Endothelial cell of umbilical vein (primary cell): ENCODE results near the gene FAM229A. TPM values are rescaled to one million over a fixed set of nuclear protein-coding genes. Genes with fewer than 3 reads are reported as not detected.

ENCODE experiments used
- BruUV-seq: library from RNA; stranded (reverse); fragments of 400-500 nt; replicated peaks from 2 replicates; lab custom pipeline; 2021; lab: Mats Ljungman, UMichigan
- CTCF ChIA-PET: fragments of 300-600, 350-600 bp; sonication (Branson Sonifier 250); formaldehyde crosslinking; loops from one replicate; lab custom pipeline; 2021; ENCODE audit warnings: antibody characterized with exemption, inconsistent platforms; lab: Charles Lee
- POLR2A ChIA-PET: fragments of 300-600, 350-600 bp; sonication (Branson Sonifier 250); formaldehyde crosslinking; loops from one replicate; lab custom pipeline; 2021; ENCODE audit warnings: antibody characterized with exemption, inconsistent platforms; lab: Charles Lee
- DNase-seq: peaks from one replicate; pipeline ENCODE4 v3.0.0-alpha.2; 2011; ENCODE audit warnings: low read depth, low spot score
- FAIRE-seq: peaks from 2 replicates; lab custom pipeline; 2011; peaks lifted over from hg19 to GRCh38; lab: Jason Lieb, UNC
- H2AFZ ChIP-seq: 2 replicates; pipeline ENCODE4 v1.6.0; 2012; ENCODE audit warnings: low read depth, low read length, control low read depth, inconsistent platforms
- H3K27ac ChIP-seq: 2 replicates; pipeline ENCODE4 v1.5.1; 2011; ENCODE audit warnings: low read depth, mild to moderate bottlenecking, control low read depth, low read length, moderate library complexity; ENCODE audit not compliant: insufficient read depth
- H3K27me3 ChIP-seq, 2 experiments: 2 replicates each; pipeline versions ENCODE4 v1.6.0 to v1.6.1; 2011; ENCODE audit warnings: low read length in 2 of 2, mixed read lengths in 1 of 2; ENCODE audit not compliant: control insufficient read depth in 2 of 2, insufficient read depth in 2 of 2
- H3K36me3 ChIP-seq, 2 experiments: 2 replicates in 1 of 2; 3 replicates in 1 of 2; pipeline ENCODE4 v1.5.1; 2011; ENCODE audit warnings: low read length in 2 of 2, mild to moderate bottlenecking in 1 of 2, moderate library complexity in 1 of 2; ENCODE audit not compliant: control insufficient read depth in 2 of 2, insufficient read depth in 2 of 2; ENCODE audit errors: extremely low read depth in 1 of 2
- H3K4me1 ChIP-seq: 3 replicates; pipeline ENCODE4 v1.5.1; 2011; ENCODE audit warnings: mild to moderate bottlenecking, low read length; ENCODE audit not compliant: control insufficient read depth, insufficient read depth; ENCODE audit errors: extremely low read depth
- H3K4me2 ChIP-seq: 2 replicates; pipeline ENCODE4 v1.6.1; 2011; ENCODE audit warnings: low read length, control low read depth, mixed read lengths; ENCODE audit not compliant: insufficient read depth
- H3K4me3 ChIP-seq, 3 experiments: fragments of 200-600 bp in 1 of 3; sonication (generic), shearing (Covaris generic) in 1 of 3; replicated peaks in 1 of 3; 2 replicates each; pipeline ENCODE4 v1.5.1; 2011 to 2016; ENCODE audit warnings: control low read depth in 3 of 3, low read length in 3 of 3, mild to moderate bottlenecking in 2 of 3, inconsistent platforms in 1 of 3, low read depth in 1 of 3, moderate library complexity in 1 of 3; ENCODE audit not compliant: insufficient read depth in 1 of 3
- H3K79me2 ChIP-seq: 2 replicates; pipeline ENCODE4 v1.6.0; 2012; ENCODE audit warnings: low read length, inconsistent platforms; ENCODE audit not compliant: control insufficient read depth, insufficient read depth
- H3K9ac ChIP-seq: replicated peaks from 2 replicates; pipeline ENCODE3; 2011; ENCODE audit warnings: low read length, control low read depth; ENCODE audit not compliant: insufficient read depth; ENCODE audit errors: extremely low read depth
- H3K9me1 ChIP-seq: replicated peaks from 3 replicates; pipeline ENCODE4 v1.6.0; 2011; ENCODE audit warnings: mild to moderate bottlenecking, low read length; ENCODE audit not compliant: control insufficient read depth, insufficient read depth; ENCODE audit errors: extremely low read depth
- H3K9me3 ChIP-seq: replicated peaks from 2 replicates; pipeline ENCODE4 v1.5.1; 2012; ENCODE audit warnings: low read length, inconsistent platforms; ENCODE audit not compliant: control insufficient read depth, insufficient read depth
- H4K20me1 ChIP-seq: replicated peaks from 2 replicates; pipeline ENCODE3; 2011; ENCODE audit warnings: mild to moderate bottlenecking, low read length; ENCODE audit not compliant: control insufficient read depth, insufficient read depth; ENCODE audit errors: extremely low read depth
- EZH2 ChIP-seq: IDR thresholded peaks from 2 replicates; pipeline ENCODE4 v1.6.1; 2012; ENCODE audit warnings: borderline replicate concordance, low read depth, mild to moderate bottlenecking, moderate library complexity, low read length, inconsistent platforms; ENCODE audit not compliant: severe bottlenecking
- FOS ChIP-seq: IDR thresholded peaks from 2 replicates; pipeline ENCODE4 v1.6.1; 2011; ENCODE audit warnings: mild to moderate bottlenecking, low read length, moderate library complexity, borderline replicate concordance; ENCODE audit not compliant: insufficient read depth
- GATA2 ChIP-seq: IDR thresholded peaks from 2 replicates; pipeline ENCODE4 v1.7.0; 2011; ENCODE audit warnings: low read depth, mild to moderate bottlenecking, moderate library complexity, mixed read lengths, low read length; ENCODE audit not compliant: insufficient read length, insufficient read depth
- JUN ChIP-seq: IDR thresholded peaks from 2 replicates; pipeline ENCODE4 v1.6.1; 2011; ENCODE audit warnings: borderline replicate concordance, low read depth; ENCODE audit not compliant: insufficient read length, insufficient read depth
- MYC ChIP-seq: IDR thresholded peaks from one replicate; pipeline ENCODE4 v1.6.1; 2011; ENCODE audit warnings: mild to moderate bottlenecking, low read depth, low read length
- POLR2A ChIP-seq: IDR thresholded peaks from 2 replicates; pipeline ENCODE4 v1.6.1; 2012; ENCODE audit warnings: low read depth, mild to moderate bottlenecking, control low read depth, low read length
- POLR2AphosphoS5 ChIP-seq: IDR thresholded peaks from 2 replicates; pipeline ENCODE4 v1.6.1; 2012; ENCODE audit warnings: low read depth, mild to moderate bottlenecking, control low read depth, low read length, moderate library complexity; ENCODE audit not compliant: insufficient read depth
- dilution Hi-C: fragments of 300-500 bp; cut with MboI; formaldehyde crosslinking; loops from one replicate; pipeline ENCODE4 v1.15.0; 2019; ENCODE audit warnings: low sequenced_read_pairs; ENCODE audit not compliant: extremely low pct_ligation_motif_present
- intact Hi-C: fragments of 100-400 bp; cut with micrococcal nuclease; formaldehyde crosslinking; loops from one replicate; pipeline ENCODE4 v1.10.0; 2022
- polyA plus RNA-seq, 4 experiments: library from polyadenylated mRNA; depleted of rRNA in 3 of 4; stranded (reverse) in 3 of 4; unstranded in 1 of 4; fragments of >200 nt; gene quantifications; 2 replicates each; pipeline versions ENCODE4 v1.2.1 to v1.2.3, GENCODE V29; 2011 to 2012; ENCODE audit warnings: missing spikeins in 1 of 4
- total RNA-seq: library from RNA; stranded (reverse); gene quantifications from 2 replicates; pipeline ENCODE4 v1.2.3, GENCODE V29; 2021
- TF ChIP-seq, protein P1 (sequence below): IDR thresholded peaks from 2 replicates; pipeline ENCODE4 v1.6.1; 2011; ENCODE audit not compliant: insufficient read depth, insufficient read length
- TF ChIP-seq, protein P2 (sequence below), 2 donors: IDR thresholded peaks; 1 replicate in 1 of 2; 2 replicates in 1 of 2; pipeline ENCODE4 v1.5.1; 2011; ENCODE audit warnings: low read length in 2 of 2, mild to moderate bottlenecking in 2 of 2, moderate library complexity in 2 of 2, control low read depth in 1 of 2, inconsistent platforms in 1 of 2, low read depth in 1 of 2; ENCODE audit not compliant: insufficient read depth in 1 of 2; ENCODE audit errors: extremely low read depth in 1 of 2

FAM229A gene
- total and polyA plus RNA-seq, 2 donors (not counting 3 experiments of a cell fraction or from before 2014, with no cell fraction given): 8.9 to 11.6 TPM

DNA sequence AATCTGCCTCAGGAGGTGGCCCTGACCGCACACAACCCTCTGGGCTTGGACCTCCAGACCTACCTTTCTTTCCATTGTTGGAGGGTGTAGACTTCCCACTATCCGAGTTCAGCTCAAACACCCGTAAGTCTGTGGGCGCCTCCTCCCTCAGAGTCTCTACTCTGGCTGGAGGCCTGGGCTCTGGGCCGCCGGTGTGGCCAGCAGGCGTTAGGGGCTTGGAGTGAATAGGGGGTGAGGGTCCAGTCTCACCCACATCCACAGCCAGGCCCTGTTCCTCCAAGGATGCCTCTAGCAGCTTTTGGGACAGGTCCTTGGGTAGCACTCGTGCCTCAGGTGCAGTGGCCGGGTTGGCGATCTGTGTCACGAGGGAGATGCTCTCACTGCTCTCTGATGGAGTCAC is 13.9 kb upstream of the FAM229A start:
- no peak for TF ChIP-seq JUN
- no peak for TF ChIP-seq POLR2A
- no peak for TF ChIP-seq GATA2
- TF ChIP-seq, protein P1, sequence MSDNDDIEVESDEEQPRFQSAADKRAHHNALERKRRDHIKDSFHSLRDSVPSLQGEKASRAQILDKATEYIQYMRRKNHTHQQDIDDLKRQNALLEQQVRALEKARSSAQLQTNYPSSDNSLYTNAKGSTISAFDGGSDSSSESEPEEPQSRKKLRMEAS: no peak
- TF ChIP-seq MYC: no peak
- TF ChIP-seq POLR2AphosphoS5: no peak
- no peak for TF ChIP-seq FOS
- Histone ChIP-seq H3K4me2 (no peak overlapping the region), H3K9ac (no peak overlapping the region), H3K4me3 (no peak overlapping the region), H3K27ac (no peak overlapping the region), H2AFZ (no peak overlapping the region), H3K9me3 (no peaks in the 10 kb centered on the region), H3K9me1 (no peaks in the 10 kb centered on the region), H3K4me1 (no peaks in the 10 kb centered on the region), H4K20me1 (no peaks in the 10 kb centered on the region), H3K79me2 (no peaks in the 10 kb centered on the region), H3K36me3 (peaks cover 27 to 60% of the 10 kb centered on the region in 2 experiments), H3K27me3 (no peaks in the 10 kb centered on the region)
- dilution Hi-C loops: no loop called here
- intact Hi-C loops: no loop called here
- DNase-seq (no peak), FAIRE-seq (no peak)
- no TSS peak for BruUV-seq
- ChIA-PET CTCF (interaction anchor here (1.6 kb wide), 1 partner anchor 161 kb away, joined by 8 read pairs; no protein-coding TSS in a partner anchor), POLR2A (interaction anchor here (0.7 to 1.1 kb wide), 2 partner anchors 40 to 197 kb away, joined by 4 read pairs; partner anchors contain the start of genes MARCKSL1 and TXLNA)

DNA sequence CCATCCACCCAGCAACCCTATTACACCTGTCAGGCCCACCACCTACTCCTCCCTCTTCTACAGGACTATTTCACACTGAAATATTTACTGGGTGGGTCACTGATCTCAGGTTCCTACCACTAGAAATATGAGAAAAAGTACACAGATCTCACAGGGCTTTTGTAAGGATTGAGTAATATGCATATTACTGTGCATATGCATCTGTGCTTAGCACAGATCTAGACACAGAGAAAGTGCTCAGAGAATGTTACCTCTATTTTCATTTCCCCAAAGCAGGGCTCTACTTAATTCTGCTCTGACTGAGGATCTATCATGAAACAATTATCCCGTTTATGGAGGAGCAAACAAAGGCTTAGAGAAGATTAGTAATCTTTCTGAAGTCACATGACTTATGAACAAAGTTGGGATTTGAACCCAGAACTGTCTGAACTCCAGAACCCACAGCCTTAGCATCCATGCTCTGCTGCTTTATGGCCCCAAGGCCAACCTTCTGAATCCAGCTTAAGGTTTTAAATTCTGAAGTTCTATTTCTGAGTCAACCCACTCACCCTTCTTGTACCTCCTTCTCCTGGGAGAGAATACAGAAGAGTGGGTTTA is 11.8 kb upstream of the FAM229A start:
- Histone ChIP-seq H3K27ac (no peak overlapping the region), H3K4me2 (no peak overlapping the region), H3K4me3 (no peak overlapping the region), H3K27me3 (no peaks in the 10 kb centered on the region), H3K9me1 (no peaks in the 10 kb centered on the region), H3K4me1 (no peaks in the 10 kb centered on the region), H3K9ac (no peak overlapping the region), H3K79me2 (no peaks in the 10 kb centered on the region), H3K9me3 (no peaks in the 10 kb centered on the region), H3K36me3 (peaks cover 25 to 43% of the 10 kb centered on the region in 2 experiments), H4K20me1 (no peaks in the 10 kb centered on the region), H2AFZ (no peak overlapping the region)
- DNase-seq (no peak), FAIRE-seq (no peak)
- CTCF ChIA-PET: no interaction called here
- intact Hi-C loops (no loop called here), dilution Hi-C loops (no loop called here)
- no TSS peak for BruUV-seq
- POLR2A ChIA-PET: no interaction called here
- no peak for TF ChIP-seq POLR2AphosphoS5
- no peak for TF ChIP-seq POLR2A
- TF ChIP-seq EZH2: no peak
- no peak for TF ChIP-seq FOS
- TF ChIP-seq, protein P1: no peak
- TF ChIP-seq, protein P2, sequence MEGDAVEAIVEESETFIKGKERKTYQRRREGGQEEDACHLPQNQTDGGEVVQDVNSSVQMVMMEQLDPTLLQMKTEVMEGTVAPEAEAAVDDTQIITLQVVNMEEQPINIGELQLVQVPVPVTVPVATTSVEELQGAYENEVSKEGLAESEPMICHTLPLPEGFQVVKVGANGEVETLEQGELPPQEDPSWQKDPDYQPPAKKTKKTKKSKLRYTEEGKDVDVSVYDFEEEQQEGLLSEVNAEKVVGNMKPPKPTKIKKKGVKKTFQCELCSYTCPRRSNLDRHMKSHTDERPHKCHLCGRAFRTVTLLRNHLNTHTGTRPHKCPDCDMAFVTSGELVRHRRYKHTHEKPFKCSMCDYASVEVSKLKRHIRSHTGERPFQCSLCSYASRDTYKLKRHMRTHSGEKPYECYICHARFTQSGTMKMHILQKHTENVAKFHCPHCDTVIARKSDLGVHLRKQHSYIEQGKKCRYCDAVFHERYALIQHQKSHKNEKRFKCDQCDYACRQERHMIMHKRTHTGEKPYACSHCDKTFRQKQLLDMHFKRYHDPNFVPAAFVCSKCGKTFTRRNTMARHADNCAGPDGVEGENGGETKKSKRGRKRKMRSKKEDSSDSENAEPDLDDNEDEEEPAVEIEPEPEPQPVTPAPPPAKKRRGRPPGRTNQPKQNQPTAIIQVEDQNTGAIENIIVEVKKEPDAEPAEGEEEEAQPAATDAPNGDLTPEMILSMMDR (IDR thresholded peaks at IDR 0.05; ENCODE audit: extremely low read depth in 1 of 2, insufficient read depth in 1 of 2, low read depth in 1 of 2, low read length in 2 of 2): no peak
- TF ChIP-seq JUN: no peak
- TF ChIP-seq GATA2: no peak
